ENCODE results near the gene TBL1Y.

DNA sequence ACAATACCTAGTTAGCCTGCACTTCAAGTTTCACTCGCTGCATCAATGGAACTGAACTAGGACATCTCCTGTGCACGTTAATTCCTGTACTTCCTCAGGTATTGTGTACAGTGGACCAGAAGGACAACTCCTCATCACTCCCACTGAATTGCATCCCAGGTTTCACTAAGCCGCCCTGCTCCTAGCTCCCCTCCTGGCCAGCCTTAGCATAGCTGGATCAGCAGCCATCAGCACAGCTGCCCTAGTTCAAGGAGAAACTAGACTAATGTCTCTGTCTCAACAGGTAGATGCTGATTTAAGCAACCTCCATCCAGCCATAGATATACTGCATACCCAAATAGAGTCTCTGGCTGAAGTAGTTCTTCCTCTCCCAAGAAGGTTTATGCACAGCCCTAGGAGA lies 16.0 kb upstream of the TBL1Y start:
- TF ChIP-seq, protein P1, sequence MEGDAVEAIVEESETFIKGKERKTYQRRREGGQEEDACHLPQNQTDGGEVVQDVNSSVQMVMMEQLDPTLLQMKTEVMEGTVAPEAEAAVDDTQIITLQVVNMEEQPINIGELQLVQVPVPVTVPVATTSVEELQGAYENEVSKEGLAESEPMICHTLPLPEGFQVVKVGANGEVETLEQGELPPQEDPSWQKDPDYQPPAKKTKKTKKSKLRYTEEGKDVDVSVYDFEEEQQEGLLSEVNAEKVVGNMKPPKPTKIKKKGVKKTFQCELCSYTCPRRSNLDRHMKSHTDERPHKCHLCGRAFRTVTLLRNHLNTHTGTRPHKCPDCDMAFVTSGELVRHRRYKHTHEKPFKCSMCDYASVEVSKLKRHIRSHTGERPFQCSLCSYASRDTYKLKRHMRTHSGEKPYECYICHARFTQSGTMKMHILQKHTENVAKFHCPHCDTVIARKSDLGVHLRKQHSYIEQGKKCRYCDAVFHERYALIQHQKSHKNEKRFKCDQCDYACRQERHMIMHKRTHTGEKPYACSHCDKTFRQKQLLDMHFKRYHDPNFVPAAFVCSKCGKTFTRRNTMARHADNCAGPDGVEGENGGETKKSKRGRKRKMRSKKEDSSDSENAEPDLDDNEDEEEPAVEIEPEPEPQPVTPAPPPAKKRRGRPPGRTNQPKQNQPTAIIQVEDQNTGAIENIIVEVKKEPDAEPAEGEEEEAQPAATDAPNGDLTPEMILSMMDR (IDR thresholded peaks at IDR 0.05; ENCODE audit: insufficient read depth, low read length), result no peak
- TF ChIP-seq REST (IDR thresholded peaks at IDR 0.05; ENCODE audit: insufficient replicate concordance, low read depth), result no peak
- no peak for TF ChIP-seq POLR2AphosphoS5 (IDR thresholded peaks at IDR 0.05; ENCODE audit: low read depth)
- TF ChIP-seq GABPA (IDR thresholded peaks at IDR 0.05; ENCODE audit: low read depth), result no peak
- TF ChIP-seq SPI1 (IDR thresholded peaks at IDR 0.05; ENCODE audit: borderline replicate concordance, low read depth), result no peak

Measured in HL-60 (cell line).